A549 (cell line): ENCODE measurements around the gene MYO1D.

Source experiments
- BCL3 ChIP-seq: fragments of >200 bp; sonication (Bioruptor Twin); formaldehyde crosslinking; IDR thresholded peaks from 3 replicates; pipeline ENCODE4 v1.6.1; 2016
- CTCF ChIP-seq: fragments of >200 bp; sonication (Bioruptor Twin); formaldehyde crosslinking; IDR thresholded peaks from 3 replicates; pipeline ENCODE4 v1.5.1; 2016
- EHMT2 ChIP-seq: fragments of 200-600 bp; sonication (generic); IDR thresholded peaks from 2 replicates; pipeline ENCODE4 v1.6.1; 2016; ENCODE audit warnings: antibody characterized with exemption, low read depth, mild to moderate bottlenecking, moderate library complexity
- HMGXB4 ChIP-seq: fragments of 250-450 bp; sonication (Bioruptor Pico); IDR thresholded peaks from 2 replicates; pipeline ENCODE4 v1.5.0; 2021; ENCODE audit warnings: mild to moderate bottlenecking, moderate library complexity, borderline replicate concordance
- JUN ChIP-seq, 2 experiments: fragments of >200 bp; sonication (Bioruptor Twin); formaldehyde crosslinking; IDR thresholded peaks; 2 replicates in 1 of 2; 3 replicates in 1 of 2; pipeline ENCODE4 v1.6.1; 2016 to 2017
- JUNB ChIP-seq: fragments of >200 bp; sonication (Bioruptor Twin); formaldehyde crosslinking; IDR thresholded peaks from 2 replicates; pipeline ENCODE4 v1.6.1; 2016
- KDM1A ChIP-seq: fragments of 200-600 bp; sonication (generic); IDR thresholded peaks from 2 replicates; pipeline ENCODE4 v1.6.1; 2016; ENCODE audit warnings: low read depth, mild to moderate bottlenecking
- PHF8 ChIP-seq: fragments of 200-600 bp; sonication (generic); IDR thresholded peaks from 2 replicates; pipeline ENCODE4 v1.6.1; 2016; ENCODE audit warnings: low read depth, mild to moderate bottlenecking, antibody characterized with exemption, moderate library complexity, borderline replicate concordance
- POLR2A ChIP-seq: IDR thresholded peaks from 2 replicates; pipeline ENCODE4 v1.6.1; 2012; ENCODE audit warnings: mild to moderate bottlenecking, low read length
- RARB ChIP-seq: fragments of 250-450 bp; sonication (Bioruptor Pico); IDR thresholded peaks from 2 replicates; pipeline ENCODE4 v1.8.0; 2021; ENCODE audit warnings: mild to moderate bottlenecking, moderate library complexity
- RFX5 ChIP-seq: fragments of 450-650 bp; IDR thresholded peaks from 2 replicates; pipeline ENCODE4 v1.7.1; 2014; ENCODE audit warnings: antibody characterized with exemption, mild to moderate bottlenecking, moderate library complexity
- SREBF2 ChIP-seq: fragments of 450-650 bp; IDR thresholded peaks from 2 replicates; pipeline ENCODE4 v1.6.1; 2014; ENCODE audit warnings: mild to moderate bottlenecking, moderate library complexity

- TF ChIP-seq CTCF (no peak), SREBF2 (no peak), POLR2A (no peak), KDM1A (no peak), HMGXB4 (CRISPR knock-in tag) (no peak), PHF8 (no peak), RFX5 (no peak), JUN (IDR thresholded peaks at IDR 0.05) (no peak), RARB (CRISPR knock-in tag) (no peak), JUNB (no peak), BCL3 (no peak), EHMT2 (no peak)
Measured at GRCh38 chr17:32608267-32608666, 268.7 kb downstream of the MYO1D start.
